Stomach (tissue), 9 donors: Measurements from ENCODE around the gene GABBR2. TPM values are rescaled to one million over a fixed set of nuclear protein-coding genes. Genes with fewer than 3 reads are reported as not detected.
A peak's percentile ranks its signal among the peaks of the same experiment; 100 is the strongest.

ENCODE experiments used
- DNase-seq, 2 donors: peaks; one replicate each; pipeline versions ENCODE4 v3.0.0 to v3.0.0-alpha.2; 2013 to 2019
- H3K27ac ChIP-seq, 5 donors: fragments of 200-600 bp in 4 of 5; sonication (generic) in 4 of 5; one replicate each; pipeline ENCODE4 v1.5.1; 2013 to 2019; ENCODE audit warnings: mild to moderate bottlenecking in 1 of 5, moderate library complexity in 1 of 5
- H3K27me3 ChIP-seq, 3 donors: fragments of 200-600 bp; sonication (generic); one replicate each; pipeline ENCODE4 v1.5.1; 2017 to 2019; ENCODE audit warnings: mixed run types in 1 of 3
- H3K36me3 ChIP-seq, 4 donors: fragments of 200-600 bp; sonication (generic); 1 replicate in 3 of 4; 2 replicates in 1 of 4; pipeline ENCODE4 v1.5.1; 2016 to 2019
- H3K4me1 ChIP-seq, 4 donors: fragments of 200-600 bp; sonication (generic); one replicate each; pipeline ENCODE4 v1.5.1; 2016 to 2019
- H3K4me3 ChIP-seq, 4 donors: fragments of 200-600 bp; sonication (generic) in 3 of 4; one replicate each; pipeline ENCODE4 v1.5.1; 2016 to 2019; ENCODE audit warnings: mild to moderate bottlenecking in 1 of 4
- H3K9me3 ChIP-seq, 4 donors: fragments of 200-600 bp; sonication (generic); one replicate each; pipeline ENCODE4 v1.5.1; 2016 to 2019
- EP300 ChIP-seq: sonication (generic); formaldehyde crosslinking; IDR thresholded peaks from one replicate; pipeline ENCODE4 v1.6.1; 2017; ENCODE audit warnings: antibody characterized with exemption
- POLR2A ChIP-seq, 4 donors: fragments of 450-650 bp; IDR thresholded peaks; one replicate each; pipeline ENCODE4 v1.6.1; 2016; ENCODE audit warnings: antibody characterized with exemption in 4 of 4, control low read depth in 2 of 4, mild to moderate bottlenecking in 1 of 4, moderate library complexity in 1 of 4
- POLR2AphosphoS5 ChIP-seq, 3 donors: sonication (generic); formaldehyde crosslinking; IDR thresholded peaks; one replicate each; pipeline ENCODE4 v1.6.1; 2016; ENCODE audit warnings: antibody characterized with exemption in 3 of 3
- WGBS, 5 donors: extraction: QIAGEN DNeasy Blood & Tissue Kit in 3 of 5; methylation state at CpG; one replicate each; pipeline versions ENCODE4 v1.1.5 to v1.1.7; 2013 to 2018; 5-methylcytosine and 5-hydroxymethylcytosine counted together
- intact Hi-C: fragments of 100-400 bp; cut with DNase I; formaldehyde crosslinking; loops from one replicate; pipeline ENCODE4 v1.15.1; 2023; ENCODE audit warnings: low total_unique reads
- polyA plus RNA-seq, 3 donors: library from polyadenylated mRNA; stranded (reverse); fragments of 200-250 nt; gene quantifications; one replicate each; pipeline ENCODE4 v1.2.3, GENCODE V29; 2013
- total RNA-seq, 5 donors: library from RNA; depleted of rRNA; stranded (reverse); fragments of >200 nt; gene quantifications; one replicate each; pipeline versions ENCODE4 v1.1.0 to v1.2.3, GENCODE V29; 2014 to 2016
- TF ChIP-seq, protein P1 (sequence below), 7 experiments: fragments of 450-650 bp in 4 of 7; fragments of 200-600 bp in 3 of 7; sonication (generic) in 3 of 7; IDR thresholded peaks; one replicate each; pipeline ENCODE4 v1.5.1; 2016 to 2019; ENCODE audit warnings: antibody characterized with exemption in 7 of 7, control low read depth in 2 of 7, mild to moderate bottlenecking in 1 of 7
- donor health status: healthy with polysubstance abuse.
- donor health status: Bipolar disorder and iron deficiency.
- donor health status: healthy.

The GABBR2 gene
- total and polyA plus RNA-seq, 8 donors, result 0.06 to 0.55 (median 0.08) TPM; not detected in 5

DNA sequence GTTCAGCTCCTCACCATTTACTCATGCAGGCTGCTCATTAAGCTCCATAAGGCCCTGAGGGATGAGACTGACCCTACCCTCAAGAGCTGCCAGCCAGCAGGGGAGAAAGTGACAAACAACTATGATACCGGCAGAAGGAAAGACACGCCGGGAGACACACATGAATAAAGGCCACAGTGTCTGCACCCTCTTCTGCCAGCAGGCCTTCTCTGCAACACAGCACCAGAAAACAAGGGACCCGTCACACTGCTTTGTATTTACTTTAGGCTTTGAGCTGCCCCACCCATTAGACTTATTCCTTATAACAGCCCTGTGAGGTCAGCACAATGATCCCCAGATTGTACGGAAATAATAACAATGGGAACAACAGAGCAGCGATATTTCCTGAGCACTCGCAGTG, 7.2 kb downstream of the GABBR2 start:
- Histone ChIP-seq H3K9me3 (peaks cover 0 to 12% (median 8%) of the 10 kb centered on the region in 4 donors), H3K4me1 (peaks cover 0 to 6% (median 0%) of the 10 kb centered on the region in 4 donors), H3K36me3 (no peaks in the 10 kb centered on the region), H3K27ac (no peak overlapping the region), H3K27me3 (peaks cover 0 to 76% (median 25%) of the 10 kb centered on the region in 3 donors), H3K4me3 (no peak overlapping the region)
- DNase-seq, result peak in 1 of 2 donors; percentile 46
- TF ChIP-seq POLR2A (IDR thresholded peaks at IDR 0.05) (no peak), EP300 (no peak), POLR2AphosphoS5 (IDR thresholded peaks at IDR 0.05) (no peak)
- TF ChIP-seq, protein P1, sequence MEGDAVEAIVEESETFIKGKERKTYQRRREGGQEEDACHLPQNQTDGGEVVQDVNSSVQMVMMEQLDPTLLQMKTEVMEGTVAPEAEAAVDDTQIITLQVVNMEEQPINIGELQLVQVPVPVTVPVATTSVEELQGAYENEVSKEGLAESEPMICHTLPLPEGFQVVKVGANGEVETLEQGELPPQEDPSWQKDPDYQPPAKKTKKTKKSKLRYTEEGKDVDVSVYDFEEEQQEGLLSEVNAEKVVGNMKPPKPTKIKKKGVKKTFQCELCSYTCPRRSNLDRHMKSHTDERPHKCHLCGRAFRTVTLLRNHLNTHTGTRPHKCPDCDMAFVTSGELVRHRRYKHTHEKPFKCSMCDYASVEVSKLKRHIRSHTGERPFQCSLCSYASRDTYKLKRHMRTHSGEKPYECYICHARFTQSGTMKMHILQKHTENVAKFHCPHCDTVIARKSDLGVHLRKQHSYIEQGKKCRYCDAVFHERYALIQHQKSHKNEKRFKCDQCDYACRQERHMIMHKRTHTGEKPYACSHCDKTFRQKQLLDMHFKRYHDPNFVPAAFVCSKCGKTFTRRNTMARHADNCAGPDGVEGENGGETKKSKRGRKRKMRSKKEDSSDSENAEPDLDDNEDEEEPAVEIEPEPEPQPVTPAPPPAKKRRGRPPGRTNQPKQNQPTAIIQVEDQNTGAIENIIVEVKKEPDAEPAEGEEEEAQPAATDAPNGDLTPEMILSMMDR (IDR thresholded peaks at IDR 0.05), result no peak
- WGBS, 5 donors, result 38 to 56% (median 43%) methylated on average over 7 of the region's 7 CpGs
- intact Hi-C loops, result no loop called here

DNA sequence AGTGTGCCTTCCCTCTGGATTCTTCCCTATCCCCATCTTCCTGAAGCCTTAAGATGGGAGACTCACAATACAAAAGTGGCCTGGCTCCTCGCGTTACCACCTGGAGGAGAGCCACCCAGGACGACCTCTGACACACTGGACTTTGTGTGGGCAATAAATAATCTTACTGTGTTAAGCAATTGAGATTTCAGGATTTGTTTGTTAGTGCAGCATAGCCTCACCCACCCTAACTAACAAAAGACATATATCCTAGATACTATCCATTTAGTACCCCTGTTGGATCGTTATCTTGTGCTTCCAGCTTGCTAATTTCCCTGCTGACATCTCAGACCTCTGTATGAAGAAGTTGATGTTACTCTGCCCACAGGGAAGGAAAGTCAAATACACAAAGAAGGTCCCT, 7.9 kb downstream of the GABBR2 start:
- DNase-seq, result no peak
- Histone ChIP-seq H3K36me3 (no peaks in the 10 kb centered on the region), H3K27me3 (peaks cover 0 to 76% (median 19%) of the 10 kb centered on the region in 3 donors), H3K4me1 (peaks cover 0 to 6% (median 0%) of the 10 kb centered on the region in 4 donors), H3K4me3 (no peak overlapping the region), H3K9me3 (peaks cover 0 to 12% (median 8%) of the 10 kb centered on the region in 4 donors), H3K27ac (no peak overlapping the region)
- WGBS, 5 donors, result 46 to 62% (median 55%) methylated on average over 4 of the region's 4 CpGs
- intact Hi-C loops, result no loop called here
- TF ChIP-seq POLR2A (IDR thresholded peaks at IDR 0.05) (no peak), EP300 (no peak), POLR2AphosphoS5 (IDR thresholded peaks at IDR 0.05) (no peak)
- TF ChIP-seq, protein P1 (IDR thresholded peaks at IDR 0.05), result no peak

DNA sequence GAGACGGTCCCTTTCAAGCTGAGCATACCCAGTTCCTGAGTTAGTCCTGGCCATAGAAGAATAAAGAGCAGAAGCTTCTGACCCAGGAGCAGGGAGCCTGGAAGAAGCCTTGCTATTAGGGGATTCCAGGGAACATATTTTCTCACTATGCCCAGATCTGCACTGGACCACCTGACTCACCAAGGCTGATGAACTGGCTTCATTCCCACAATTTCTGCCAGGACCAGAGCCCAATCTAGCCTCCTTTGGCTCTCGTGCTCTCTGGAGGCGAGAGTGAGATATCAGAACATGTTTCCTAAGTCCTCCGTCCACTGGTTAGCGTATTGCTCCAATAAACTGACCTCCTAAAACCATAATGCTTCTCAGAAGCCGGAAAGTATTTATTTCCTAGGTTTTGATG, 9.9 kb downstream of the GABBR2 start:
- H3K9me3 ChIP-seq, result peaks cover 0 to 12% (median 8%) of the 10 kb centered on the region in 4 donors
- TF ChIP-seq EP300, result no peak
- DNase-seq, result no peak
- H3K27me3 ChIP-seq, result peaks cover 0 to 62% (median 3%) of the 10 kb centered on the region in 3 donors
- 25 to 55% (median 48%) methylated on average over 6 of the region's 6 CpGs for WGBS, 5 donors
- no peaks in the 10 kb centered on the region for H3K36me3 ChIP-seq
- H3K27ac ChIP-seq, result no peak overlapping the region
- H3K4me3 ChIP-seq, result no peak overlapping the region
- H3K4me1 ChIP-seq, result peaks cover 0 to 6% (median 0%) of the 10 kb centered on the region in 4 donors
- intact Hi-C loops, result no loop called here

DNA sequence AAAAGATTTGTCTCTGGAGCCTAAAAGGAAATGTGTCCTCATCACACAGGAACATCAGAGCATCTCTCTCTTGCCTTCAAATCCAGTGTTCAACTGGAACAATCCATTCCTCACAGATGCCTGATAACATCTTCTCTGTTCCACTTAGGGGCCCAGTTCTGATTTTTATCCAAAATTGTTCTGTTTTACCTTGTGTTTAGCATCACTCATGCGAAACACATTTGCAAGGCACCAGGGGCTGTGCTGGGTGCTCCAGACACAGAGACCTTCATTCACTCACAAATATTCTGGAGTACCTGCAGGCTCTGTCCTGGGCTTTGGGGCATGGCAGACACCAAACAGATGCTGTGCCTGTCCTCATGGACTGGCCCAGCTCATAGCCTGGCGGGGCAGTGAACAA, 13.8 kb downstream of the GABBR2 start:
- intact Hi-C loops, result no loop called here
- 81 to 93% (median 88%) methylated on average over 2 of the region's 2 CpGs for WGBS, 5 donors
- TF ChIP-seq EP300 (no peak), POLR2AphosphoS5 (IDR thresholded peaks at IDR 0.05) (no peak), POLR2A (IDR thresholded peaks at IDR 0.05) (no peak)
- TF ChIP-seq, protein P1 (IDR thresholded peaks at IDR 0.05), result no peak
- Histone ChIP-seq H3K4me1 (peaks cover 0 to 6% (median 0%) of the 10 kb centered on the region in 4 donors), H3K9me3 (peaks cover 0 to under 1% (median 0%) of the 10 kb centered on the region in 4 donors), H3K27ac (no peak overlapping the region), H3K36me3 (no peaks in the 10 kb centered on the region), H3K4me3 (no peak overlapping the region), H3K27me3 (peaks cover 0 to 39% (median 0%) of the 10 kb centered on the region in 3 donors)
- DNase-seq, result no peak

DNA sequence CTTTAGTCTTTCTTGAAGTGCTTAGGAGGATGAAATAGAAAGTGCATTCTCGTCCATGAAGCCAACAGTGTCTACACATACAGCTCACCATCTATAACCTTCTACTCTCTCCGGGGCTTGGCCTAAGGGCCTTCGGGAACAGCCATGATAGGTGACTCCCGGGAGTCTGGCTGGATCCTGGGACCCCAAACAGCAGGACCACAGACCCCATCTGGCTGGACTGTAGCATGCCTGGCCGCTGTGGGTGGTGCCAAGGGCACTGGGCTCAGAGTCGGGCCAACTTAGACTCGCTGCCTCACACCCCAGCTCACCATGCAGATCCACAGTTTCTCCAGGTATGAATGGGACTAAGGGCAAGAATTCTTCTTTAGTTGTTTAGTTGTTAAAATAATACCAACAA, 16.3 kb downstream of the GABBR2 start:
- no peak for DNase-seq
- WGBS, 5 donors, result 88 to 93% (median 89%) methylated on average over 7 of the region's 7 CpGs
- Histone ChIP-seq H3K4me3 (no peak overlapping the region), H3K9me3 (no peaks in the 10 kb centered on the region), H3K4me1 (no peaks in the 10 kb centered on the region), H3K27me3 (peaks cover 0 to 26% (median 0%) of the 10 kb centered on the region in 3 donors), H3K36me3 (no peaks in the 10 kb centered on the region), H3K27ac (no peak overlapping the region)
- intact Hi-C loops, result no loop called here
- TF ChIP-seq, protein P1 (IDR thresholded peaks at IDR 0.05), result no peak
- TF ChIP-seq POLR2AphosphoS5 (IDR thresholded peaks at IDR 0.05), result no peak
- no peak for TF ChIP-seq POLR2A (IDR thresholded peaks at IDR 0.05)
- TF ChIP-seq EP300, result no peak
